Muscle of back (tissue), 11 donors: ENCODE measurements around the gene BCAS3. TPM values are rescaled to one million over a fixed set of nuclear protein-coding genes. Genes with fewer than 3 reads are reported as not detected.
"Not testable (repeated sequence)": the region's sequence is repeated elsewhere in the genome, so short reads cannot be mapped to it uniquely, and the experiment has no call there.

Experiments used
- DNase-seq, 3 donors: peaks; one replicate each; pipeline versions ENCODE4 v3.0.0 to v3.0.0-alpha.2; 2013
- polyA plus RNA-seq, 10 donors: library from polyadenylated mRNA; unstranded; fragments of 120-200 nt; gene quantifications; one replicate each; pipeline ENCODE4 v1.2.1, GENCODE V29; 2013; ENCODE audit not compliant: insufficient read length in 10 of 10

The BCAS3 gene
- polyA plus RNA-seq, 10 donors: 8.0 to 13.2 (median 10.2) TPM

- DNase-seq: not testable (repeated sequence)
Measured at GRCh38 chr17:61441507-61441906, 763.9 kb downstream of the BCAS3 start.

- no peak for DNase-seq
Measured at GRCh38 chr17:61442136-61442775, 764.6 kb downstream of the BCAS3 start.

Other genes with a start within 250 kb of the BCAS3 start
- 10 to 100 TPM; 27.0 to 40.3 (median 32.7) TPM for gene APPBP2, start 151.6 kb upstream of the BCAS3 start, polyA plus RNA-seq
- 10 to 100 TPM in 4 of 10 donors, 1 to 10 TPM in 6; 7.9 to 12.4 (median 9.7) TPM for gene PPM1D, start 77.7 kb upstream of the BCAS3 start, polyA plus RNA-seq